Measurements from ENCODE around the gene ELL3.
"Not testable (repeated sequence)": the region's sequence is repeated elsewhere in the genome, so short reads cannot be mapped to it uniquely, and the experiment has no call there.

GRCh38 chr15:43802676-43803075 lies 25.9 kb upstream of the ELL3 start:
- TF ChIP-seq POLR2AphosphoS5 (IDR thresholded peaks at IDR 0.05; ENCODE audit: borderline replicate concordance, low read depth, low read length); EZH2 (IDR thresholded peaks at IDR 0.05): not testable (repeated sequence)
